ENCODE measurements around the gene PRDM10. TPM values are rescaled to one million over a fixed set of nuclear protein-coding genes. Genes with fewer than 3 reads are reported as not detected.

The PRDM10 gene
- total RNA-seq, 2 experiments from 2014 or later = 14.3 to 15.9 TPM

- Mint-ChIP-seq H3K36me3 (ENCODE audit: low read depth) (peaks cover 9% of the 10 kb centered on the region), H3K4me3 (no peak overlapping the region), H3K9me3 (ENCODE audit: insufficient read depth) (no peaks in the 10 kb centered on the region), H3K27ac (no peak overlapping the region), H3K4me1 (ENCODE audit: low read depth) (peaks cover 7% of the 10 kb centered on the region), H3K27me3 (ENCODE audit: low read depth) (no peaks in the 10 kb centered on the region)
- ChIA-PET CTCF (interaction anchor here (1.2 to 1.8 kb wide), 2 partner anchors 15 to 215 kb away, joined by 4 to 7 read pairs; no protein-coding TSS in a partner anchor), POLR2A (no interaction called here)
- ATAC-seq = no peak
- DNase-seq = no peak
Measured at GRCh38 chr11:129917231-129917630, 85.4 kb downstream of the PRDM10 start.

GRCh38 chr11:129911298-129911697, 91.3 kb downstream of the PRDM10 start:
- Mint-ChIP-seq H3K4me1 (ENCODE audit: low read depth) (peaks cover 6% of the 10 kb centered on the region), H3K9me3 (ENCODE audit: insufficient read depth) (no peaks in the 10 kb centered on the region), H3K36me3 (ENCODE audit: low read depth) (peaks cover 9% of the 10 kb centered on the region), H3K27ac (no peak overlapping the region), H3K4me3 (no peak overlapping the region), H3K27me3 (ENCODE audit: low read depth) (no peaks in the 10 kb centered on the region)
- ATAC-seq (no peak), DNase-seq (no peak)
- CTCF ChIA-PET = interaction anchor here (1.6 kb wide), 1 partner anchor 221 kb away, joined by 3 read pairs; no protein-coding TSS in a partner anchor
- POLR2A ChIA-PET = no interaction called here

DNA sequence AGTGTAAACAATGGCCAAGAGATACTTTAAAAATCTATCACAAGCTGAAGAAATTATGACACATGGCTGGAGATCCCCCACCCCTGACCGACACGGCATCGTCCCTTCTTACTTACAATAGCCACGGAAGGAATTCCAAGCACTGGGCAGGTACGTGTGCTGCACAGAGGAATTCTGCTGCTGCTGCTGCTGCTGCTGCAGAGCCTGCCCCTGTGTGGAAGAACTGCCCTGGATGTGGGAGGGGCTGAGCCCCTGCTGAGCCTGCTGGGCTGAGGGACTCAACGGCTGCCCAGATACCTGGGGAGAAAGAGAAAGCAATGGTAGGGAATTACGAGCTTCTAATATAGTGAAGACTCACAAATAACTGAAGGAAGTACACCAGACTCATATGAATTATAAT, 92.3 kb downstream of the PRDM10 start:
- Mint-ChIP-seq H3K27me3 (ENCODE audit: low read depth) (no peaks in the 10 kb centered on the region), H3K36me3 (ENCODE audit: low read depth) (peaks cover 9% of the 10 kb centered on the region), H3K27ac (no peak overlapping the region), H3K4me1 (ENCODE audit: low read depth) (peaks cover 6% of the 10 kb centered on the region), H3K4me3 (no peak overlapping the region), H3K9me3 (ENCODE audit: insufficient read depth) (no peaks in the 10 kb centered on the region)
- no peak for DNase-seq
- ChIA-PET POLR2A (no interaction called here), CTCF (interaction anchor here (1.0 to 2.4 kb wide), 4 partner anchors 12 to 222 kb away, joined by 3 to 11 read pairs (median 5); no protein-coding TSS in a partner anchor)
- ATAC-seq = no peak

- no peaks in the 10 kb centered on the region for H3K4me1 Mint-ChIP-seq (ENCODE audit: low read depth)
- peaks cover 22% of the 10 kb centered on the region for H3K36me3 Mint-ChIP-seq (ENCODE audit: low read depth)
- H3K27ac Mint-ChIP-seq = no peak overlapping the region
- ChIA-PET POLR2A (interaction anchor here (0.6 kb wide), 1 partner anchor 289 kb away, joined by 3 read pairs; no protein-coding TSS in a partner anchor), CTCF (interaction anchor here (0.7 to 1.0 kb wide), 2 partner anchors 120 to 241 kb away, joined by 3 read pairs; no protein-coding TSS in a partner anchor)
- no peaks in the 10 kb centered on the region for H3K9me3 Mint-ChIP-seq (ENCODE audit: insufficient read depth)
- DNase-seq = no peak
- no peak overlapping the region for H3K4me3 Mint-ChIP-seq
- no peak for ATAC-seq
- no peaks in the 10 kb centered on the region for H3K27me3 Mint-ChIP-seq (ENCODE audit: low read depth)
Measured at GRCh38 chr11:129905402-129905801, 97.2 kb downstream of the PRDM10 start.

DNA sequence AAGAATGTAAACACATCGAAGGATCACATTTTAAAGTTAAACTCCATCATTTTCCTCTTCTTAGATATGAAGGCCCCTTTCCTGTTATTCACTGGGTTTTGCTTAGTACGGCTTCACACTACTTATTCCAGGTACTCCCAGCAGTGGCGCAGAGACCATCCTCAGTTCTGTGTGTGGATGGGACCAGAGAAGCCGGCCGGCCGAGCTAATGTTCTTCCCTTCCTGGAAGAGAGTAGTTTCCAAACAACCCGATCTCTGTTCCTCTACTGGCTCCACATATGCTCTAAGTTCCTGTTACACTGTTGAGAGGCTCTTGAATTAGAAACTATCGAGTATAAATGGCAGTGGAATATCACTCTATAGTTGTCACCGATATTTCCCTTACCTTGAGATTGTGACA, 106.6 kb downstream of the PRDM10 start:
- H3K27me3 Mint-ChIP-seq (ENCODE audit: low read depth) = peaks cover 7% of the 10 kb centered on the region

DNA sequence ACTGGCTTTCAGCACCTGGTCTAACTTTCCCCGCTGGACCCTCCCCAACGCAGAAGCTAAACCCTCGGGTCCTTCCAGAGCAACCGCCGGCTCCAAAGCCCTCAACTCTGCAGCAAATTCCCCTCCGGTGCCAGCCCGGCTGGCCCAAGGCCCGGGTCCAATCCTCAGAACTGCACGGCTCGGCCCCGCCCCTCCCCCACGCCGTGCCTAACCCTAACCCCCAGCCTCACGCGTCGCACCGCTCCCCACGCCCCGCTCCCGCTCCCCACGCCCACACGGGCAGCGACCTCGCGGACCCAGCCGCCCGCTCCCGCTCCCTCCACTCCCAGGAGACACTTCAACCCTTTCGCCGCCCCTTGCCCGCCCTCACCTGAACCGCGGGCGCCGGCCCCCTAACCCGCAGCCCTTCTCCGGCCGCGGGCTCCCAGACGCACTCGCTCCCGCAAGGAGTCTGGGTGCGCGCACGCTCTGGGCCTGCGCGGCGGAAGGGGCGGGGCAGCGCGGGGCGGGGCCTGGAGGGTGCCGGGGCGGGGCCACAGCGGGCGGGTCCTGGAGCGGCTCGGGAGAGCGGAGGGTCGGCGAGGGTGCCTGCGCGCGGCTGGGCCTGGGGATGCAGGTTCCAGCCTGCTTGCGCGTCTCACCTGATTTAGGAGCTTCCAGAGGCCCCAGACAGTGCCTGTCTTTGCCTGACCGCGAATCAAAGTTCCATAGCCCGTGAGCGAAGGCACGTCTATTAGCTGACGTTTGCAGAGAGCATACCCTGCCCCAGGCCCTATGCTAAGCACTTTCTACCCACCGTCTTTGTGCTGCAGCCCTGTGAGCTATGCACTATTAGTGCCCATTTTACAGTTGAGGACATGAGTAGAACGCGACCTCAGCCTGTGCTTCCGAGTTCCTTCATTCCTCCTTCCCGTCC, 107.3 kb downstream of the PRDM10 start, which contains the start of gene NFRKB:
NFRKB (minus strand) TSS at position 453 of the 916 bp plus-strand sequence. CDS start 2,729 bp downstream, outside the sequence.
- DNase-seq = peak; percentile 88
- Mint-ChIP-seq H3K4me3 (peak within 1 kb of the TSS; percentile 90), H3K9me3 (ENCODE audit: insufficient read depth) (no peaks in the 10 kb centered on the region), H3K27me3 (ENCODE audit: low read depth) (peaks cover 7% of the 10 kb centered on the region), H3K36me3 (ENCODE audit: low read depth) (peaks cover 28% of the 10 kb centered on the region), H3K4me1 (ENCODE audit: low read depth) (peaks cover 28% of the 10 kb centered on the region), H3K27ac (peak within 1 kb of the TSS; percentile 83)
- peak; percentile 97 for ATAC-seq
- CTCF ChIA-PET = interaction anchor here (1.2 to 2.3 kb wide), 3 partner anchors 14 to 237 kb away, joined by 3 to 13 read pairs (median 8); no protein-coding TSS in a partner anchor
- POLR2A ChIA-PET = interaction anchor here (0.7 to 1.1 kb wide), 2 partner anchors 81 to 108 kb away, joined by 3 to 5 read pairs; partner anchors contain the start of gene PRDM10

More for the DNA sequence above, 106.6 kb downstream of the PRDM10 start:
- Mint-ChIP-seq H3K4me1 (ENCODE audit: low read depth) (peaks cover 28% of the 10 kb centered on the region), H3K36me3 (ENCODE audit: low read depth) (peaks cover 28% of the 10 kb centered on the region), H3K9me3 (ENCODE audit: insufficient read depth) (no peaks in the 10 kb centered on the region), H3K4me3 (peak overlapping the region; percentile 90), H3K27ac (peak overlapping the region; percentile 61)
- POLR2A ChIA-PET = interaction anchor here (0.7 kb wide), 1 partner anchor 82 kb away, joined by 3 read pairs; no protein-coding TSS in a partner anchor
- ATAC-seq (no peak), DNase-seq (no peak)
- CTCF ChIA-PET = interaction anchor here (1.6 to 2.3 kb wide), 2 partner anchors 14 to 236 kb away, joined by 8 to 13 read pairs; no protein-coding TSS in a partner anchor

DNA sequence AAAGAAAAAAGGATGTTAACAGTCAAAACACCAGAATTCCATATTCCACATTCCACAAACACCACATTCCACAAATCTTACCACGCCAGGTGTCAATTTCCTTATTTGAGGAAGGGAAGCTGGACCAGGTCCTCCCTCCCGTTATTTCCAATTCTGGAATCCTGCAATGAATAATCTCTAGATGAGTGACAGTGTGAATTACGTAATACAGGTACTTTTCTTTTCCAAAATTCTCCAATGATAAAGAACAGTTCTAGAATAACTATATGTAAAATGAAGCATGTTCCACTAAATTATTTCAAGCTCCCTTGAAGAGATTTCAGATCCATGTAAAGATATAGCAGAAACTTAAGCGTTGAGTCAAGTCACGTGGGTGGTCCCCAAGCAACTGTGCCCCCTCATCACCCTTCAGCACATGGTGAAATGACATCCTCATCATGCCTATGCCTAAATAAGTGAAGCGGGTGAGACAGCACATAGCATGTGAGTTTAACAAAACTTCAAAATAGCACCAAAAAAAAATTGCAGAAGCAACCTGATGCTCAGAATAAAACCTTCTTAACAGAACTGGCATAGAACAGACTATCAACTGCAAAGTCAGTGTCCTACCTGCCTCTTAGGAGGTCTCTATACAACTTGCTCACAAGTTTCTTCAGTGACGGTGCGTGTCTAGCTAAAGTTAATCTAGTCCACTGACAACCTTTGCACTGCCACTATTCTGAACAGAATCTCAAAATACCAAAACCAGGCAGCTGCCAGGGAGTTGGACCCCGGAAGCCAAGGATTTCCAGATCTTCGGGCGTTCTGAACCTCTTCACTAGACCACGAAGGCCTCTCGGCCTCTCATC, 108.1 kb downstream of the PRDM10 start:
- ATAC-seq (peak; percentile 12), DNase-seq (peak; percentile 30)
- H3K27me3 Mint-ChIP-seq (ENCODE audit: low read depth) = peaks cover 7% of the 10 kb centered on the region
- H3K27ac Mint-ChIP-seq = peak overlapping the region; percentile 83
- H3K4me3 Mint-ChIP-seq = peak overlapping the region; percentile 90
- peaks cover 34% of the 10 kb centered on the region for H3K36me3 Mint-ChIP-seq (ENCODE audit: low read depth)
- no peaks in the 10 kb centered on the region for H3K9me3 Mint-ChIP-seq (ENCODE audit: insufficient read depth)
- CTCF ChIA-PET = interaction anchor here (1.2 to 2.3 kb wide), 3 partner anchors 13 to 237 kb away, joined by 3 to 13 read pairs (median 8); no protein-coding TSS in a partner anchor
- H3K4me1 Mint-ChIP-seq (ENCODE audit: low read depth) = peaks cover 33% of the 10 kb centered on the region
- POLR2A ChIA-PET = interaction anchor here (1.1 kb wide), 1 partner anchor 109 kb away, joined by 5 read pairs; the partner anchor contains the start of gene PRDM10

DNA sequence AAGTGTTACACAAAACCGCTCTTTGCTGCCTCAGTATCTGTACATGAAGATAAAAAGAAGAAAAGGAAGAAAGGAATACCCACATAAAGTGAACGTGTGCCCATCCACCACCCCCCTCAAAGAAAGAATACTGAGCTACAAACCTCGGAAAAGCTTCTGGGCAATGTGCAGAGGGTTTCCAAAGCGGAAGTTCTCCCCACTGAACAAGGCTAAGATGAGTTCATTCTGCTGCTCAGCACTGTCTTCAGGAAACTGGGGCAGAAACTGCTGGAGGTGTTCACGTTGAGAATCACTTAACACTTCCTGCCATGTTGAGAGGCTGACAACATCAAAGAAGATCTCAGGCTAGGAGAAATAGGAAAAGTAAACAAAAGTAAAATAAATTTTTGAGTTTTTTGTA, 114.2 kb downstream of the PRDM10 start:
- no peaks in the 10 kb centered on the region for H3K9me3 Mint-ChIP-seq (ENCODE audit: insufficient read depth)
- H3K27me3 Mint-ChIP-seq (ENCODE audit: low read depth) = no peaks in the 10 kb centered on the region
- peak; percentile 96 for ATAC-seq
- peaks cover 35% of the 10 kb centered on the region for H3K4me1 Mint-ChIP-seq (ENCODE audit: low read depth)
- ChIA-PET CTCF (interaction anchor here (0.7 to 2.4 kb wide), 6 partner anchors 9 to 286 kb away, joined by 3 to 14 read pairs (median 3); no protein-coding TSS in a partner anchor), POLR2A (interaction anchor here (0.7 kb wide), 1 partner anchor 10 kb away, joined by 4 read pairs; no protein-coding TSS in a partner anchor)
- H3K27ac Mint-ChIP-seq = peak overlapping the region; percentile 90
- DNase-seq = peak; percentile 63
- peak overlapping the region; percentile 39 for H3K4me3 Mint-ChIP-seq
- peaks cover 74% of the 10 kb centered on the region for H3K36me3 Mint-ChIP-seq (ENCODE audit: low read depth)

DNA sequence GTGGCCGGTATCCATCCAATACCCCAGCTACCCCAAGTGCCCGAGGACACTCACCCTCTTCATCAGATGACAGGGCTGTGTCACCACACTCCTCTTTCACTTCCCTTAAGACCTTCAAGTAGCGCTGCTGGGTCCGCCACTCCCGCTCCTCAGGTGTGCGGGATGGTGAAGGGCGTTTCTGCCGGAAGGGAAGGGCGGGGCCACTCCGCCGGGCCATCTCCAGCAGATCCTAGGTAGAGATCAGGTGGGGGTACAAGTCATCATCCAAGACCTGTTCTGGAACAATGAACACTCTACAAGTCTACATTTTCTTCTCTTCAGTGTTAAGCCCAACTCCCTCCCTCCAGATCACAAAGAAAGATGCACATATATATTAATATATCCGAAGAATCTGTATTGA, 117.3 kb downstream of the PRDM10 start:
- POLR2A ChIA-PET = no interaction called here
- no peaks in the 10 kb centered on the region for H3K27me3 Mint-ChIP-seq (ENCODE audit: low read depth)
- H3K4me3 Mint-ChIP-seq = no peak overlapping the region
- ATAC-seq (no peak), DNase-seq (no peak)
- no peaks in the 10 kb centered on the region for H3K9me3 Mint-ChIP-seq (ENCODE audit: insufficient read depth)
- H3K4me1 Mint-ChIP-seq (ENCODE audit: low read depth) = peaks cover 26% of the 10 kb centered on the region
- H3K27ac Mint-ChIP-seq = no peak overlapping the region
- H3K36me3 Mint-ChIP-seq (ENCODE audit: low read depth) = peaks cover 79% of the 10 kb centered on the region
- CTCF ChIA-PET = interaction anchor here (1.7 kb wide), 1 partner anchor 247 kb away, joined by 4 read pairs; no protein-coding TSS in a partner anchor

DNA sequence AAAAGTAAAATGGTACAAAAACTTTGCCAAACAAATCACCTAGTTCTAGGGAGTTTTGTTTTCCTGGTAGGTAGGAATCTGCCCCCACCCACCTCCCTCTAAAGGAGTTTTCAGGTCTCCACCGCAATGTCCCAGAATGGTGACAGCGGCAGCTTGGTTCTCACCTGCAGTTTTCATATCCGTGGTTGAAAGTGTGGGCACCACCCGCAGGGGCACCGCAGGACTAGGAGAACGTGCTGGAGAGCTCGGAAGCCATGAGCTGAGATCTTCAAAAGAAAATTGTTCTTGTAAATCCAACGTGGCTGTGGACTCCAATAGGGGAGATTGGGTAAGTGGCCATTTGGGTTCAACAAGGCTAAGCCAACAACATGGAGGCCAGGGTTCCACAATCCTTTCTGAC, 118.1 kb downstream of the PRDM10 start:
- Mint-ChIP-seq H3K36me3 (ENCODE audit: low read depth) (peaks cover 77% of the 10 kb centered on the region), H3K9me3 (ENCODE audit: insufficient read depth) (no peaks in the 10 kb centered on the region), H3K27ac (no peak overlapping the region), H3K4me1 (ENCODE audit: low read depth) (peaks cover 22% of the 10 kb centered on the region), H3K4me3 (no peak overlapping the region), H3K27me3 (ENCODE audit: low read depth) (no peaks in the 10 kb centered on the region)
- POLR2A ChIA-PET = no interaction called here
- DNase-seq (no peak), ATAC-seq (no peak)
- CTCF ChIA-PET = interaction anchor here (4.0 kb wide), 1 partner anchor 248 kb away, joined by 36 read pairs; no protein-coding TSS in a partner anchor
